PC-3 (cell line): ENCODE measurements around the gene TFAP2D. TPM values are rescaled to one million over a fixed set of nuclear protein-coding genes. Genes with fewer than 3 reads are reported as not detected.

ENCODE experiments used
- ATAC-seq: fragments of 200-7000 bp; cut with Tn5 transposase; 2 replicates; pipeline ENCODE4 v1.9.1; 2020; ENCODE audit warnings: mild to moderate bottlenecking, moderate library complexity
- BruUV-seq: library from RNA; stranded (reverse); fragments of 400-500 nt; replicated peaks from 2 replicates; lab custom pipeline; 2021; lab: Mats Ljungman, UMichigan
- CTCF ChIA-PET: fragments of 300-600 bp; sonication (Branson Sonifier 250); formaldehyde crosslinking; loops from one replicate; lab custom pipeline; 2022; ENCODE audit warnings: antibody characterized with exemption; lab: Charles Lee
- POLR2A ChIA-PET: fragments of 300-600 bp; sonication (Branson Sonifier 250); formaldehyde crosslinking; loops from one replicate; lab custom pipeline; 2022; ENCODE audit warnings: antibody characterized with exemption; ENCODE audit not compliant: unreplicated experiment; lab: Charles Lee
- DNase-seq: peaks from one replicate; pipeline ENCODE4 v3.0.0-alpha.2; 2015
- H2AFZ ChIP-seq: fragments of 300-600 bp; sonication (generic); 2 replicates; pipeline ENCODE4 v1.6.0; 2016; ENCODE audit warnings: antibody characterized with exemption, low read length
- H3F3A ChIP-seq: fragments of 300-600 bp; sonication (generic); one replicate; pipeline ENCODE4 v1.6.0; 2017; ENCODE audit warnings: antibody characterized with exemption, low read length, control low read depth, mild to moderate bottlenecking; ENCODE audit not compliant: unreplicated experiment
- H3K27ac ChIP-seq: fragments of 300-600 bp; sonication (generic); 2 replicates; pipeline ENCODE4 v1.5.1; 2016; ENCODE audit warnings: mild to moderate bottlenecking, low read length
- H3K27me3 ChIP-seq: fragments of 300-600 bp; sonication (generic); 2 replicates; pipeline ENCODE4 v1.6.1; 2016; ENCODE audit warnings: low read length, mixed read lengths
- H3K36me3 ChIP-seq: fragments of 300-600 bp; sonication (generic); 2 replicates; pipeline ENCODE4 v1.6.1; 2016; ENCODE audit warnings: low read depth, mixed run types, low read length, mixed read lengths
- H3K4me1 ChIP-seq: fragments of 300-600 bp; sonication (generic); 2 replicates; pipeline ENCODE4 v1.5.1; 2016; ENCODE audit warnings: low read length; ENCODE audit not compliant: insufficient read depth
- H3K4me2 ChIP-seq: fragments of 300-600 bp; sonication (generic); 2 replicates; pipeline ENCODE4 v1.6.0; 2016; ENCODE audit warnings: low read length
- H3K4me3 ChIP-seq: fragments of 300-600 bp; sonication (generic); 2 replicates; pipeline ENCODE4 v1.5.1; 2016; ENCODE audit warnings: mild to moderate bottlenecking, low read length, mixed read lengths
- H3K79me2 ChIP-seq: fragments of 300-600 bp; sonication (generic); 2 replicates; pipeline ENCODE4 v1.6.1; 2017; ENCODE audit warnings: low read length, mixed read lengths
- H3K9ac ChIP-seq: fragments of 300-600 bp; sonication (generic); 2 replicates; pipeline ENCODE4 v1.6.0; 2016; ENCODE audit warnings: mild to moderate bottlenecking, low read length
- H3K9me2 ChIP-seq: fragments of 300-600 bp; sonication (generic); replicated peaks from 2 replicates; pipeline ENCODE4 v1.6.1; 2016; ENCODE audit warnings: mixed run types, low read length, mixed read lengths
- H3K9me3 ChIP-seq: fragments of 300-600 bp; sonication (generic); 2 replicates; pipeline ENCODE4 v1.6.1; 2016; ENCODE audit warnings: low read length, mixed read lengths
- H4K20me1 ChIP-seq: fragments of 300-600 bp; sonication (generic); 2 replicates; pipeline ENCODE4 v1.6.1; 2016; ENCODE audit warnings: low read length, mixed read lengths
- CTCF ChIP-seq: fragments of 300-600 bp; sonication (generic); conservative IDR thresholded peaks from 2 replicates; pipeline ENCODE4 v1.5.1; 2017; ENCODE audit warnings: antibody characterized with exemption, low read depth, mild to moderate bottlenecking, low read length
- EZH2 ChIP-seq: fragments of 300-600 bp; sonication (generic); IDR thresholded peaks from one replicate; pipeline ENCODE4 v1.6.1; 2017; ENCODE audit warnings: antibody characterized with exemption, mild to moderate bottlenecking, low read length; ENCODE audit not compliant: unreplicated experiment
- EZH2phosphoT487 ChIP-seq: fragments of 300-600 bp; sonication (generic); IDR thresholded peaks from 2 replicates; pipeline ENCODE4 v1.6.1; 2018; ENCODE audit warnings: mild to moderate bottlenecking, antibody characterized with exemption, low read length, borderline replicate concordance
- intact Hi-C: fragments of 100-400 bp; cut with micrococcal nuclease; formaldehyde crosslinking; loops from 2 replicates; pipeline ENCODE4 v1.9.0; 2023
- total RNA-seq: library from RNA; depleted of rRNA; stranded (reverse); fragments of >200 nt; gene quantifications from 2 replicates; pipeline ENCODE4 v1.2.3, GENCODE V29; 2014

The TFAP2D gene
- total RNA-seq, 1 experiment from 2014 or later = not detected

- TF ChIP-seq EZH2phosphoT487 = no peak
- no peak for TF ChIP-seq EZH2
- no peak for TF ChIP-seq CTCF
- no peak overlapping the region for H3K9ac ChIP-seq
- ATAC-seq (no peak), DNase-seq (no peak)
- no peak overlapping the region for H3K4me2 ChIP-seq
- H2AFZ ChIP-seq = peak overlapping the region; percentile 22; the same call in 1 of the 2 replicates
- H3K27ac ChIP-seq = no peak overlapping the region
- H3K27me3 ChIP-seq = peaks cover 34% of the 10 kb centered on the region
- peaks cover 19% of the 10 kb centered on the region; the same call in 1 of the 2 replicates for H3K4me1 ChIP-seq
- ChIA-PET CTCF (no interaction called here), POLR2A (no interaction called here)
- BruUV-seq = no TSS peak
- H3K4me3 ChIP-seq = no peak overlapping the region
- intact Hi-C loops = loop anchor here (5.0 to 10.0 kb wide), 3 partner anchors 207 to 1142 kb away; no protein-coding TSS in a partner anchor
- H3K9me3 ChIP-seq = no peaks in the 10 kb centered on the region
- no peaks in the 10 kb centered on the region for H3F3A ChIP-seq
- no peaks in the 10 kb centered on the region for H4K20me1 ChIP-seq
- H3K79me2 ChIP-seq = no peaks in the 10 kb centered on the region
- H3K36me3 ChIP-seq = no peaks in the 10 kb centered on the region
- no peaks in the 10 kb centered on the region for H3K9me2 ChIP-seq
Measured at GRCh38 chr6:50819904-50820868, 106.9 kb downstream of the TFAP2D start.

- Histone ChIP-seq H3K27me3 (peaks cover 41% of the 10 kb centered on the region), H3K27ac (no peak overlapping the region), H3K36me3 (no peaks in the 10 kb centered on the region), H3K9me3 (no peaks in the 10 kb centered on the region), H2AFZ (peak overlapping the region; percentile 22; the same call in 1 of the 2 replicates), H4K20me1 (no peaks in the 10 kb centered on the region), H3K9ac (no peak overlapping the region), H3K4me2 (no peak overlapping the region), H3K4me1 (peaks cover 19% of the 10 kb centered on the region; the same call in 1 of the 2 replicates), H3K79me2 (no peaks in the 10 kb centered on the region), H3K4me3 (no peak overlapping the region), H3K9me2 (no peaks in the 10 kb centered on the region), H3F3A (no peaks in the 10 kb centered on the region)
- TF ChIP-seq CTCF (no peak), EZH2phosphoT487 (no peak), EZH2 (no peak)
- POLR2A ChIA-PET = no interaction called here
- DNase-seq (peak; percentile 42), ATAC-seq (no peak)
- CTCF ChIA-PET = no interaction called here
- intact Hi-C loops = no loop called here
- no TSS peak for BruUV-seq
Measured at GRCh38 chr6:50820869-50821264, 107.5 kb downstream of the TFAP2D start.
